Smooth muscle cell (in vitro differentiated cells): ENCODE measurements around the gene GLB1L2. TPM values are rescaled to one million over a fixed set of nuclear protein-coding genes. Genes with fewer than 3 reads are reported as not detected.

ENCODE experiments used
- DNase-seq: peaks from one replicate; lab custom pipeline; 2025; ENCODE audit not compliant: unreplicated experiment; lab: John Stamatoyannopoulos, UW
- H2AFZ ChIP-seq: fragments of 200-600 bp; sonication (generic); 2 replicates; pipeline ENCODE4 v1.6.0; 2016; ENCODE audit warnings: antibody characterized with exemption, low read depth, mild to moderate bottlenecking
- H3F3A ChIP-seq: fragments of 200-600 bp; sonication (generic); 2 replicates; pipeline ENCODE4 v1.6.0; 2017; ENCODE audit warnings: antibody characterized with exemption, low read depth
- H3K27ac ChIP-seq: fragments of 200-600 bp; sonication (generic); 2 replicates; pipeline ENCODE4 v1.5.1; 2016; ENCODE audit warnings: low read depth, mild to moderate bottlenecking
- H3K27me3 ChIP-seq: fragments of 200-600 bp; sonication (generic); 2 replicates; pipeline ENCODE4 v1.6.1; 2016; ENCODE audit warnings: low read depth, mild to moderate bottlenecking
- H3K36me3 ChIP-seq: fragments of 200-600 bp; sonication (generic); 2 replicates; pipeline ENCODE4 v1.5.1; 2016; ENCODE audit warnings: low read depth
- H3K4me1 ChIP-seq: fragments of 200-600 bp; sonication (generic); 2 replicates; pipeline ENCODE4 v1.5.1; 2016; ENCODE audit warnings: low read depth
- H3K4me2 ChIP-seq: fragments of 200-600 bp; sonication (generic); 2 replicates; pipeline ENCODE4 v1.6.0; 2016; ENCODE audit warnings: mild to moderate bottlenecking
- H3K4me3 ChIP-seq: fragments of 200-600 bp; sonication (generic); 2 replicates; pipeline ENCODE4 v1.5.1; 2016; ENCODE audit warnings: mild to moderate bottlenecking
- H3K79me2 ChIP-seq: fragments of 200-600 bp; sonication (generic); 2 replicates; pipeline ENCODE4 v1.6.0; 2016; ENCODE audit warnings: low read depth, mild to moderate bottlenecking
- H3K9ac ChIP-seq: fragments of 200-600 bp; sonication (generic); 2 replicates; pipeline ENCODE4 v1.6.0; 2016; ENCODE audit warnings: low read depth
- H3K9me3 ChIP-seq: fragments of 200-600 bp; sonication (generic); replicated peaks from 2 replicates; pipeline ENCODE4 v1.5.1; 2016; ENCODE audit warnings: low read depth
- H4K20me1 ChIP-seq: fragments of 200-600 bp; sonication (generic); 2 replicates; pipeline ENCODE4 v1.6.0; 2016; ENCODE audit warnings: low read depth
- CTCF ChIP-seq: fragments of 200-600 bp; sonication (generic); IDR thresholded peaks from 2 replicates; pipeline ENCODE4 v1.5.1; 2017; ENCODE audit warnings: borderline replicate concordance, mild to moderate bottlenecking, antibody characterized with exemption; ENCODE audit not compliant: insufficient read depth, poor library complexity, severe bottlenecking
- WGBS: methylation state at CpG from one replicate; pipeline ENCODE4 v1.1.7; 2016; ENCODE audit warnings: low lambda C conversion rate; 5-methylcytosine and 5-hydroxymethylcytosine counted together
- polyA plus RNA-seq: library from polyadenylated mRNA; unstranded; fragments of >200 nt; fragmentation: Nextera tagmentation; extraction: Ambion mirVana; gene quantifications from 2 replicates; pipeline ENCODE4 v1.2.1, GENCODE V29; 2016
- total RNA-seq: library from RNA; depleted of rRNA; stranded (reverse); fragments of >200 nt; gene quantifications from 2 replicates; pipeline ENCODE4 v1.2.3, GENCODE V29; 2014

GLB1L2 gene
- total and polyA plus RNA-seq, 2 experiments from 2014 or later: 0.40 to 0.83 TPM

DNA sequence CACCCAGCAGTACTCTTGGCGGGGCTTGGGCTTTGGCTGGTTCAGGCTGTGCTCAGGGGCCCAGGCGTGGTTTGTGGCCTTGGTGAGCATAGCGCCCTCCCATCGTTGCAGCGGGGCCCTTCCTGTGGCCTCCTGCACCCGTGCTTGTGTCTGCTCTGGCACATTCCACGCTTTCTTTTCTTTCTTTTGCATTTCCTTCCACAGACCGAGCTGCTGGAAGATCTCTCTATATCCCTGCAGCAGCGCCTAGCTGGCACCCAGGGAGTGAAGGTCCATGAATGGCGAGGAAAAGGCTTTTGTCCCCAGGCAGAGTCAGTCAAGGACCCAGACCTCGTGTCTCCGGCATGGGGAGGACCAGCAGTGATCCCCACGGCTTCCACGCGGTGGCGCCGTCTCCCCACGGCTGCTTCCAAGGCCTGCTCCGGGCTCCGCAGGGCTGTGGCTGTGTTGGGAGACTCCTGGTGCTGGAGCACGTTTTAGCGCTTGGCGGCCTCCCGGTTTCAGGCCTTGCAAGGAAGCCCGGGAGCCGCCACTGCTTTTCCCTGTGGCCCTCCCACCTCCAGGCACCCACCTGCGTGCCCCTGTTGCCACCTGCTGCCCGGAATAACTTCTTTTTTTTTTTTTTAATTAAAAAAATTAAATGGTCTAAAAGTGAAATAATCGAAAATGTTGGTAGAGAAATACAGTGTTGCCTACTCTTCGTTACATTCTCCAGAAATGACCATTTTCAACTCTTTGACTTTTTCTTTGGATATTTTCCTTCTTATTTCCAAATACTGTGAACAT is 28.5 kb downstream of the GLB1L2 start:
- Histone ChIP-seq H3K27ac (no peak overlapping the region), H4K20me1 (no peaks in the 10 kb centered on the region), H3K9ac (no peak overlapping the region), H3K36me3 (no peaks in the 10 kb centered on the region), H3K27me3 (no peaks in the 10 kb centered on the region), H3K4me3 (no peak overlapping the region), H3K79me2 (no peaks in the 10 kb centered on the region), H3K4me1 (no peaks in the 10 kb centered on the region), H3K9me3 (no peaks in the 10 kb centered on the region), H2AFZ (no peak overlapping the region), H3F3A (no peaks in the 10 kb centered on the region), H3K4me2 (peak overlapping the region; percentile 31)
- DNase-seq: peak; percentile 67
- peak; percentile 84 for TF ChIP-seq CTCF
- WGBS: 31% methylated on average over 30 of the region's 30 CpGs

DNA sequence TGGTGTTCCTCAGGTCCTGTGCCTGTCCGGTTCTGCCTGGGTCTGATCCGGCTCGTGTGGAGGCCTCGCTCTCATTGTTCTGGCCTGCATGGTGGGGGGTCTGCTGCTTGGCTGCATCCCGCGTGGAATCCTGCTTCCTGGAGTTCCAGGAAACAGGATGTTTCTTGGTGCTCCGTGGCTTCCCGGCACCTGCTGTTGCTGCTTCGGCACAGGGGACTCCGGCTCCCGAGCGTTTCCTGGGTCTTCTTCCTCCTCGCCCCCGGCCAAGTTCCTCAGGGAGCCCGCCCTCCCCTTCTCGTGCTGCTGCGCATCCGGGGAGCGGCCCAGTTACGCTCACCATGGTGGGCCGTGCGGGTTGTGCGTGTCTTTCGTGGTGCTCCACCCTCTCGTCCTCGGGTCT is 29.9 kb downstream of the GLB1L2 start:
- no peak overlapping the region for H3K27ac ChIP-seq
- DNase-seq: no peak
- H3K4me2 ChIP-seq: no peak overlapping the region
- H3K4me3 ChIP-seq: no peak overlapping the region
- no peaks in the 10 kb centered on the region for H3K4me1 ChIP-seq
- no peaks in the 10 kb centered on the region for H3K79me2 ChIP-seq
- no peaks in the 10 kb centered on the region for H4K20me1 ChIP-seq
- H3K9ac ChIP-seq: no peak overlapping the region
- H3K9me3 ChIP-seq: no peaks in the 10 kb centered on the region
- TF ChIP-seq CTCF: no peak
- H3K27me3 ChIP-seq: no peaks in the 10 kb centered on the region
- H2AFZ ChIP-seq: no peak overlapping the region
- no peaks in the 10 kb centered on the region for H3K36me3 ChIP-seq
- 87% methylated on average over 26 of the region's 26 CpGs for WGBS
- no peaks in the 10 kb centered on the region for H3F3A ChIP-seq

DNA sequence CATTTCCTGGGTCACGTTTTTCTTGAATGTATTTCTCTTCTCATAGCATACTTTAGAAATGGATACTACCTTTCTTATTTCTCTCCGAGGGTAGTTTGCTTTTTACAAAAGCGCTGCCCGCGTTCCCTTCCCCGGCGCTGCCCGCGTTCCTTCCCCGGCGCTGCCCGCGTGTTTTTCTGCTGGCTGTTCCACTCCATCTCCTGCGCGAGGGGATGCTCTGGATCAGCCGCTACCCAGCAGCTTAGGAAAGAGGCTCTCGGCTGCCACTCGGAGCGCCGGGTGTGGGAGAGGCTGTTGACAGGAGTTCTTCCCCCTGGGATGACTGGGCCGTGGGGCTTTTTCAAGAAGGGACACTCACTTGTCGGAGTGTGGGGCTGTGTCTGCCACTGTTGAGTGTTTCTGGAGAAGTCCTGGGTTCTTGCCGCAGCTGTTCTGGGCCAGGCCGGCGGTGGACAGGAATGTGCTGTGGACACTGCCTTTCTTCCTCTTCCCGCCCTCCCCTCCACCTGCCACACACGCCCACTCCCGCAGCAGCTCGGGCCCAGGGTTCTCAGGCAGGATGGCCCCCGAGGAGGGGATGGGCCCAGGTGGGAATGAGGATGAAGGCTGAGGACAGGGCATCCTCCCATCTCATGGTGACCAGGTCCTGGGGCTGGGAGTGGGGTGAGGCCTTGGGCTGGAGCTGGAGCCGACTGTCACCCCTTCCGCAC is 30.6 kb downstream of the GLB1L2 start:
- Histone ChIP-seq H3K79me2 (no peaks in the 10 kb centered on the region), H3K4me3 (no peak overlapping the region), H3K9ac (no peak overlapping the region), H3F3A (no peaks in the 10 kb centered on the region), H2AFZ (no peak overlapping the region), H3K36me3 (no peaks in the 10 kb centered on the region), H3K27ac (no peak overlapping the region), H4K20me1 (no peaks in the 10 kb centered on the region), H3K27me3 (peaks cover 2% of the 10 kb centered on the region), H3K4me2 (no peak overlapping the region), H3K9me3 (no peaks in the 10 kb centered on the region), H3K4me1 (no peaks in the 10 kb centered on the region)
- 91% methylated on average over 32 of the region's 32 CpGs for WGBS
- no peak for TF ChIP-seq CTCF
- no peak for DNase-seq
